ENCODE data around the gene FHOD3.
A peak's percentile ranks its signal among the peaks of the same experiment; 100 is the strongest.

FHOD3 gene

DNA sequence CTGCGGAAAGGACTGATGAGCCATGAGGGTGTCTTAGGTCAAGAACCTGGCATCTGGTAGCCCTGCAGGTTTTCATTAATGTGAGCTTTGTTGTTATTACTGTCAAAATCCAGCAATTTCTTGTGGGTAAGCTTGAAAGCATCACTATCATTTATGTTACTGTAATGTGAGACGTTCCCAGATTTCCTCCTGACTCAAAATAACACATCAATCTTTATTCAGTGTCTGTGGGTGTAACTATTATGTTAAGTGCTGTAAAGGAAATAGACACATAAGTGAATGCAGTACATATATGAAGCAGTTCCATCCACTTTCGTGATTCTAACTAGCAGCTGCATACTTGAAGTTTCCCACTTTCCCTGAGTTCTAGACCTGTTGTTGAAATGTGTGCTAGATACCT lies 89.8 kb downstream of the FHOD3 start:
- DNase-seq: no peak

DNA sequence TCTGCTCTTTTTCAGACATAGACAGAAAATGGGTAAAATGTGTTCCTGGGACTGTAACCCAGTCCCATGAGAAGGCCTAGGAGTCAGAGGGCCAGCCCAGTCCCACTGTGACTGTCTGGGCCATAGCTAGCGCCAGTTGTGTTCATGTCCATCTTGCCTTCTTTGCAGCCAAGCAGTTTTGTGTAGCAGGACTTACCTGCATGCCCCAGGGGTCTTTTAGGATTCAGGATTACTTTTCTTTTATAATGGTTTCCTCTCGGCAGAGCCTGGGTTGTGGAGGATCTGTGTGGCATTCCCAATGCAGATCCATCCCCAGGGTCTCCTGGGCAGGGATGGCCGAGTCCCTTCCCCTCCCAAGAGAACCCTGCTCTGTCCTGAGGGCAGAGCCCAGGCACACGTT lies 90.8 kb downstream of the FHOD3 start:
- DNase-seq: no peak

DNA sequence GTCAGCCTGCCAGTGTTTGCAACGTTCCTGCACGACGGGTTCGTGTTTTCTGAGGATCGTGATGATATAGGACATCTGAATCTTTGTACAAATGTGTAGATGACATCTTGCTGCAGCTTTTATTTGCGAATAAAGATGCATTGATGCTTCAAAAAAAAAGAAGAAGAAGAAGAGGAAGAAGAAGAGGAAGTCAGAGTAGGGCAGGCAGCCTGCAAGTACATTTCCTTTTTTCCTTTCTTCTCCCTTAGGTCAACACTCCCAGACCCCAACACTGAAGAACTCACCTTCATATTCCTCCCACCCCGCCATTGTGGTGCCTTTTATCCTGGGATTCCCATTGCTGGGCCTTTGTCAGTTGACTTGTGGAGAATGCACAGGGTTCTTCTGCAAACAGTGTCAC lies 91.5 kb downstream of the FHOD3 start:
- no peak for DNase-seq

DNA sequence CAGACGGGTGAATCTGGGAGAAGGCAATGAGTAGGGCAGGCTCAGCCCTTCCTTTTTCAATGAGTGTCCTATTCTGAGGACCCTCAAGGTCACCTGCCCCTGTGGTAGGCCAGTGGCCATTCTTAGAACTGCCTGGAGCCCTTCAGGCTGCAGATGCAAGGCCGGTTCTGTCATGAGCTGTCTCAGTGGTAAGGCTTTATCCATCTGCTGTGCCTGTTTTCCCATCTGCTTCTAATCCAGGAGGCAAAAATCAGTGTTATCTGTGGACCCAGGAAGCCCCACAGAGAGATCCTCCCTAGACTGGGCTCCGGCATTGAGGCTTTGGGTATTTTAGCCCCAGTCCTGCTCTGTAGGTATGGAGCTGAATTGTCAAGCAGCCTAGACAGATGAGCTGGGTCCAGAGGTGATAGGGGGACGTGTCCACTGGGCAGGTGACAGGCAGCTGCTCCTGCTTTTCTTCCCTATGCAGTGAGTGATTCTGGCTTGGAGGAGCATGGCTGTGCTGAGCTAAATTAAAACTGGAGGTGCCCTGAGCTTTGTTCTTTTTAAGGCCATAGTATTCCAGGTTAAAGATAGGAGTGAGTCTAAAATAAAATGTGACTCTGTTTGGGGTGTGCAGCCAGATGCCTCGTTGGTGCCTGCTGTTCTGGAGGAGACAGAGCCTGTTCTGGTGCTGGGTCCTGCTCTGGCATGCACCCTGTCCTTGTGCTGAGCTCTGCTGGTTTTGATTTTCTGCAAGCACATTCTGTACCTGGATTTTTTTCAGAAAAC lies 92.5 kb downstream of the FHOD3 start:
- DNase-seq: no peak

DNA sequence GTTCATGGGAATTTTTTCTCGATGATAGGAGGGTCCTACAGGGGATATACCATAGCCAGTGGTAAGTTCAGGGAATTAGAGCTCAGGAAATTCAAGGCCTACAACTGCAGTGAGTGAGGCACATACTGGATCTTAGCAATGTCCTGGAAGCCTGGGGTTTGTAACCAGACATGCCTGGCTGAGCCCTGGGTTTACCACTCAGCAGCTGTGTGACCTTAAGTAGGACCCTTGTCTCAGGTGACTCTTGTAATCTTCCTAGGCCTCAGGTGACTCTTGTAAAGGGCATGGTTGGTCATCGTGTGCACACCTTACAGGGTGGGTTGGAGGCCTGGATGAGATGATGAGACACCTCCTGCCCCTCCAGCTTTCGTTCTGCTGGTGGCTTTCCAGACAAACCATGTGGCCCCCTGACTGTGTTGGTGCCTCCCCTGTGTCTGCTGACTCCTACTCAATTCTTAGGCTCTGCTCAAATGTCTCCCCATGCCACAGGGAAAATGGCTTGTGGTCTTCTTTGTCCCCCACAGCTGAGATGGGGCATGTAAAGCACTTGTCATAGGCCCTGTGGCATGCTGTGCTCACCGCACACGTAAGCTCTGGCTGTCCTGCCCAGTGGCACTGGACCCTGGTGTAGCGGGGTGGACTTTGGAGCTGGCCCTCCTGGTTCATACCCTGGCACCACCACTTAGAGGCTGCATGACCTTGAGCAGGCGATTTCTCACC lies 94.1 kb downstream of the FHOD3 start:
- DNase-seq: no peak

DNA sequence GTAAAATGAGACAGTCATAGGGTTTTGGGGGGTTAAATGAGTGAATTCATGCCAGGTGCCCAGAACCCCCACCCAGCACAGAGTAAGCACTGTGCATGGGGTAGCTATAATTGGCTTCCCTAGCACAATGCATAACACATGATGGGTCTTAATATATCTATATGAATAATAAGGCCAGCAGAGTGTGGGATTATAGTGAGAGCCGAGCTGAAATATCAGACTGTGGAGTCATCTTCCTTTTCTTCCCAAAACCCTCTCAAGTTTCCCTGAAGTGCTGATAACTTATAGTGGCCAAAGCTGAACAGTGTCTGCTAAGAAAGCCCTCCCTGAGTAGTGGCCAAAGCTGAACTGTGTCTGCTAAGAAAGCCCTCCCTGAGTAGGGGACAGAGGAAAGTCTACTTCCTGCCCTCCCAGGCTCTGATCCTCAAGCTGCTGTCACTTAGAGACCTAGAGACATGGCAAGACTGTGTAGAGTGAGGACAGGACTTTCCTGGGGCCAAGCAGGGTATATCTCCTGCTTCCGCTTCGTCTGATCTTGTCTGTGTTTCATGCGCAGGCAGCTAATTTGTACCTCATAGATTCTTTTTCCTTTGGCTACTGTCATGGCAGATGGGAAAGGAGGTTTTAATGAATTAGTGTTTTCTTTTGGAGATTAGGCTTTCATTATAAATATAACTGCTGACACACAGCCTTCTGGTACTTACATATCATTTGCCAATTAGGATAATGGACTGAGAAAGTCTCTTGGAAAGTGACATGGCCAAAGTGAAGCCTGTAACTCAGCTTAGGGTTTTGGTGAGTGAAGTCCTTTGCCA lies 94.9 kb downstream of the FHOD3 start:
- DNase-seq: no peak

DNA sequence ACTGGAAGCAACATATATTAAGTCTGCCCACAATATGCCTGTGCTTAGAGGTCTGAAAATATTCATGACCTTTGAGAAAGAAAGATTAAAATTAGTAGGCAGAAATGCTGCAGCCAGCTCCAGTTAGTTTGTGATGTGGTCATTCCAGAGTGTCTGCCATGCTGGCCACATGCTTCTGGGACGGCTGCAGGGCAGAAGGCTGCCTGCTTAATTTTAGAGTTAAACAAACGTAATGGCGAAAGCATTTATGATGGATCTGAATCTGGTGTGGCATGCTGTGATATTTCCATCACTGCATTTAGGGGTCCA lies 95.4 kb downstream of the FHOD3 start:
- no peak for DNase-seq

DNA sequence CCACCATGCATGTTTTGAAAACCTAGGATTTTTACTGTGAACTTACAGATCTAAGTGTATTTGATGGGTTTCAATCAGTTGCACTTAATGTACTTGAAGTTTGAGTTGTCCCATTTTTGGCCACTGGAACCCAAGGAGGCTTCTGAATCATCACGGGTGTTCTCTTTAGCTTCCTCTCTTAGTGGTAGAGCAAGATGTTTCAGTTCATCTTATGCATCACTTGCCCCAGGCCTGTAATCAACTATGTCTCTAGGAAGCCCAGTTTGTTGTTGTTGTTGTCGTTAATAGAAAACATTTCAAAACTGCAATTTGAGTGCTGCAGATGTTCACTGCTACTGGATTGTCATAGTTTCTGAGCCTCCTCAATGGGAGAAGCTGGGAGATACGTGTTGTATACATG lies 97.0 kb downstream of the FHOD3 start:
- DNase-seq: no peak

DNA sequence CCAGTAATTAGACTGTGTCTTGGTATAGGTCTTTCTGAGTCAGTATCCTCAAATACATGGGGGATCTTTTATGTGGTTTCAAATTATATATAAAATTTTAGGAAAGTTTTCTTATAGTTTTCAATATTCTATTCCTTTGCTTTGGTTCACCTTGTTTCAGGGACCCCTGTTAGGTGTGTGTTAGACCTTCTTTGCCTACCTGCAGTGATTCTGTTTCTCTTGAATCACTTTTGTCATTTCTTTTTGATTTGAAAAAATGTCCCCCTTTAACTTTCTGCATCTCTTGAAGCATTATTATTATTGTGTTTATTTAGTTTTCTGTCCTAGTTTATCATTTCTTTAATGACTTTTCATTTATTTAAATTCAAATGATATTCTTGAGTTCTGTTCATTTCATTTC lies 98.7 kb downstream of the FHOD3 start:
- DNase-seq: no peak

DNA sequence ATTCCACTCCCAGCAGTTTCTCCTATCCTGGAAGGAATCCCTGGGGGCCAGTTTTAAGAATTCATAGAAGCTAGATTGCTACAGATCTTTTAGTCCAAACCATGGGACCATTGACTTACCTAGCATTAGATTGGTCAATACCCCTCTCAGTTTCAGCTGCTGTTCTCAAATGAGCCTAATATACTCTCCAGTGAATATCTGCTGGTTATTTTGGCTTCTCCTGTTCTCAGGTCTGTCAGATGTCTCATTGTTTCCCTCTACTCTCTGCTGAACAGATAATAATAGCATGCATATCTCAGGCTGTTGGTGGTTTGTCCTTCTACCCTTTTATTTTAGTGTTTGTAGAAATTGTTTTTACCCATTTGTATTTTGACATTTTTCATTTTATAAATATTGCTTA lies 99.5 kb downstream of the FHOD3 start:
- no peak for DNase-seq

DNA sequence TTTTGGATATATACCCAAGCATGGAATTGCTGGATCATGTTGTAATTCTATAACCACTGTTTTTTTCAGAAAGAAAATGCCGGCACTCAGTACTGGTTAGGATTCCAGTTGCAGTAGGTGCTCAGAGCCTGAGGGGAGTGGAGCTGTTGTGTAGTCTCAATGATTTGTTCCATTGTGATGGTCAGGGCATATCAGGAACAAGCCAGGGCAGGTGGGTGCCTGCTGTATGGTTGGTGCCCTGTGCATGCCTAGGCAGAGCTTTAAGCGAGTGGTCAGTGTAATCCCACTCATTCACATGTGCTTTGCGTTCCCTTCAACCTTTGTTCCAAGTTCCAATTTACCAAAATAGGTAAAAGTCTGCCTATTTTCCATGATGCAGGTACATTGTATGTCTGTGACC lies 100.9 kb downstream of the FHOD3 start:
- no peak for DNase-seq

DNA sequence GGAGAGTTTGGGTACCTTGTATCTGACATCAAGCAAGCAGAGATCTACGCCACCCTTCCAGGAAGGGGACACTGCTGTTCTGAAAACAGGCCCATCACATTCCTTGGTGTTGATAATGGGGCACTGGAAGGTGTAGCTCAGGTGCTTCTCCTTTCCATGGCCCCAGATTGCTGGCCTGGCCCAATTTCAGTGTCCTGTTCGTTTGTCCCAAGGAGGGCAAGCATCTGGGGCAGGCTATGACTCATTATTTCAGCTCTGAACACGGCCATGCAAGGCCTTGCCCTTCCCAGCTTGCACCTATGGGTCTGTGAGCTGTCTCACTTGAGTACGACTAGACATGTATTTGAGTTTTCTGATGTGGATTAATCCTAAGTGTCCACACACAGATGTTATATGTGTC lies 101.5 kb downstream of the FHOD3 start:
- no peak for DNase-seq

DNA sequence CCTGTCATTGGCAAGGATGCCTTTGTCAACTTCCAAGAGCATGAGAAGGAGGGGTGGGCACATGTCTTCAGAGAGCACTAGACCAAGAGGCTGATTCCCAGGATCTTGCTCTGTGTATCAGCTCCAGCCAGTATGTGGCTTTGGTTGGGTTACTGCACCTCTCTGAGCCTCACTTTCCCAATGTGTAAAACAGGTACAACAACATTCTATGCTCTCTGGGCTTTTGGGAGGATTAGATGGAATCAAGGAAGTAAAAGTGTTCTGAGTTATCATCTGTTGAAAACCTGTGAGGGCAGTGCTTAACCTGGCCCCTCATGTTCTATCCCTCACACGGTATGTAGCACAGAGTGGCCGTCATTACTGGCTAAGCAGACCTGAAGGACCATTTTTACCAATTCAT lies 103.9 kb downstream of the FHOD3 start:
- no peak for DNase-seq

DNA sequence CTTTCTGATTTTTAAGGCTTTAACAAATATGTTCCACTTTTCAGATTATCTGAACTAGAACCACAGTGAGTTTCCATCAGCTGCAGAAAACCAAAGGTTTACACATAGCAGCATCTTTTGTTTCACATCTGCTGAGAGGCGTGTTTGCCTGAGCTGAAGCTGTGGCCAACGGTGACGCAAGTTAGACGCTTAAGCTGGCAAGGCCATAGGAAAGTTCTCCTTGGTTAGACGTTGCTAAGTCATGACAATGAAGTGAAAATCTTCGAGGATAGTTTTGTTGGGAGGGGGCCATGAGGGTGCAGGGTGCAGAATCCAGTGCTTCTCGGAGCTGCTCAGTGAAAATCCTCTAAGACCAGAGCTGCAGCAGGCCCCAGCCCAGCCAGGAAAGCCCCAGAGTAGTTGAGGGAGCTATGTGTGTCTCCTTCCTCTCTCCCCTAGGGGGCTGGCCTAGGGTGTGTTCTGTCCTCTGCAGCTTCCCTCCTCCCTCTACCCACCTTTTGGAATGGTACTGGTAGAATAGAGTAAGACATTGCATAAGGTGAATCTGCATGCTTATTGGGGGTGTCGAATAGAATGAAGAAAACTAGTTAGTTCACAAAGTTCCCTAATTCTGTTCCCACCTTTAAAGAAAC lies 105.4 kb downstream of the FHOD3 start:
- no peak for DNase-seq

DNA sequence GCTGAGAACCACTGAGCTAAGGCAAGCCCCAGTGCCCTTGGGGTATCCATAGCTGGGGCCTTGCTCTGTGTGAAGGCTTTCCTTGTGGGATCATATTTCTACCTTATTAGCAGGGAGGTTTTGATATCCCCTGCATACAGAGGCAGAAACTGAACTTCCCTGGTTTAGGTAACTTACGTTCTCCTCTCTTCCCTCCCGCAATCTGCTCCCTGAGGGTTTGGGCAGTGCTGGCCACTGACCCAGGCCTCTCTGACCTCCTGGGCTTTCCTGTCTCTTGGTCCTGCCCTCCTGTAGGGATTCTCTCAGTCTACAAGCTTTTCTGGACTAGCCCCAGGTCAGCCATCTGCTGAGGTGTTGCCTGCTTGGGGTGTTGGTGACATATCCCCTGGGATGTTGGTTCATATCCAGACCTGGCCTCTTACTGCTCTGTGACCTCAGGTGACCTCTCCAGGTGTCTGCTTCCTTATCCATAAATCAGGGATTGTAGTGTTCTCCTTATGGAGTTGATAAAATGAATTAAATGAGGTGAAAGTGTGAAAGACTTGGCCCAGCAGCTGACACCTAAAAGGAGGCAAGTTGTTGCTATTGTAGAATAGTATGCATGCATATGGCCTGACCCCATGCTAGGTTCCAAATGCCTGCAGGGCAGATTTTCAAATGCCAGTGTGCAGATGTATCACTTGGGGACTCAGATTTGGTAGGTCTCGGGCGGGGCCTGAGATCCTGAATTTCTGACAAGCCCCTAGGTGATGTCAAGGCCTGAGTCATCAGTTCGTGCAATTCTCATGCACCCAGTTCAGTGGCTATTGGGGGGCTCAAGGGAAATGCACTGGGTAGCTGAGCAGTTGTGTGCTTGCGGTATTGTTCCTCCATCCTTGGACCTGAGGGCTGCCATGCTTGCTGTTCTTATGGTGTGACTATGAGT lies 106.6 kb downstream of the FHOD3 start:
- no peak for DNase-seq

DNA sequence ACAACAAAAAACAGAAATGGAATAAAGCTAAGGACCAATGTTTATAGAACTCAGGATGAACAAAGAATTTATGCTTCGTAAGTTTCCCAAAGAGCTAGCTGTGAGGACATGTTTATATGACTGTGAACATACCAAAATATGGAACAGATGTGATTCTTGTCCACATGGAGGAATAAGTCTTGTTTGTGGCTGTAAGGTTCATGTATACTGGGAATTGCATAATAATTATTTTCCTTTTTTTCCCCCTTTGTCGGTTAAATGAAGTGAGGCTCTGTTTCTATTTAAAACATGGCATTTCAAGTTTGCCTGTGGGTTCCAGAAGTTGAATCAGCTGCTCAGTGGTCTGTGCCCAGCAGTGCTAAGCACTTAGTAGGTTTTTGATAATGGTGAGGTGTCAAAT lies 108.1 kb downstream of the FHOD3 start:
- DNase-seq: no peak

DNA sequence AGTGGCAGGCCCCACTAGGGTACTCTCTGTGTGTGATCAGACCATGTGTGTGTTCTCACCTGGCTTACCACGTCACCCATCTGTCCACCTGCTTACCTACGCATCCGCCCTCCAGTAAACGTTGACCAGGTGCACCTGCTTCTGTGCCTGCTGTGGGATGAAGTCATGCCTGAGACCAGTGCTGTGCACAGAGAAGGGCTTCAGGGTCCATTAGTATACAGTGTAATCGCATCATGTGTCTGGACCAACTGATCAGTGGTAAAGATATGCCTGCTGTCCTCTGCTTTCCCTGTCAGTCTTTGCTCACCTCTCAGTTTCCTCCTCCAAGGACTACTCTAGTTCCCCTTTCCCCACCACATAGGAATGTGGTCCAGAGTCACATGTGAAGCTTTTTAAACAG lies 109.3 kb downstream of the FHOD3 start:
- peak; percentile 40 for DNase-seq

DNA sequence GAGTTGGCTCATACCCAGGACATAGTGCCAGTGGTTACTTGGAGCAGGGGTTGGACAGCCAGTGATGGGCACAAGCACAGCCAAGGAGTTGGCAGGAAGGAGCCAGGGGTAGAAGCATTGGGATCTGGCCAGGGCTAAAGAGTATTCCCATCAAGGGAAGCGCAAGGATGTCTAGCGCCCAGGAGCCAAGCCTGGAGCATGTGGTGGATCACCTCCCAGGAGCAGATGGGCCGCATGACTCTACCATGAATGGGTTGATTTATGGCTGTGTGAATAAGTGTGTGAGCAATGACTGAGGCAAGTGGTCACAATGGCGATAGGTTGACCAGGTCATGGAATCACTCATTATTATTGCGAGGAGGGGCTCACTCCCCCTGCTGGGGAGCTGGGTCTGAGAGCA lies 111.1 kb downstream of the FHOD3 start:
- no peak for DNase-seq

DNA sequence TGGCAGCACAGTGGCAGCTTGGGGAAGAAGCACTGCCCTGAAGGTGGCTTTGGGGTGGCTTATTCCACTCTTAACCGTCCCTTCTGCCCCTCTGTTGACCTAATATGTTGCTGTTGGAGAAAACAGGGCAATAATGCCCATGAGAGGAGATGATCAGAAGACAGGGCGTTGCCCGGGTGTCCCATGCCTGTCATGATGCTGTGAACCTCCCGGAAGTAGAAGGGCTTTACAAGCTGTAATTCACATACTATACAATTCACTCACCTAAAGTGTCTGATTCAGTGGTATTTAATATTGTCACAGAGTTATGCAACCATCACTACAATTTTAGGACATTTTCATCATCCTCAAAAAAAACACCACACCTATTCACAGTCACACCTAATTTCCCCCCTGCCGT lies 112.3 kb downstream of the FHOD3 start:
- DNase-seq: no peak

DNA sequence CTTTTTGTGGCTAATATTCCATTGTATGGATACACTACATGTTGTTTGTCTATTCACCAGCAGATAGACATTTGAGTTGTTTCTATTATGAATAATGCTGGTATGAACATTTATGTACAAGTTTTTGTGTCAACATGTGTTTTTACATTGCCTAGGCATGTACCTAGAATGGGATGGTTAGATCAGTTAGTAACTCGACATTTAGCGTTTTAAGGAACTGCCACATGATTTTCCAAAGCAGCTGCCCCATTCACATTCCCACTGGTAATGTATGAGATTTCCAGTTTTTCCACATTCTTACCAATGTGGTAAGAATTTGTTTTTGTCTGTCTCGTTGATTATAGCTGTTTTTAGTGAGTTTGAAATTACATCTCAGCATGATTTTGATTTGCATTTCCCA lies 112.8 kb downstream of the FHOD3 start:
- no peak for DNase-seq

DNA sequence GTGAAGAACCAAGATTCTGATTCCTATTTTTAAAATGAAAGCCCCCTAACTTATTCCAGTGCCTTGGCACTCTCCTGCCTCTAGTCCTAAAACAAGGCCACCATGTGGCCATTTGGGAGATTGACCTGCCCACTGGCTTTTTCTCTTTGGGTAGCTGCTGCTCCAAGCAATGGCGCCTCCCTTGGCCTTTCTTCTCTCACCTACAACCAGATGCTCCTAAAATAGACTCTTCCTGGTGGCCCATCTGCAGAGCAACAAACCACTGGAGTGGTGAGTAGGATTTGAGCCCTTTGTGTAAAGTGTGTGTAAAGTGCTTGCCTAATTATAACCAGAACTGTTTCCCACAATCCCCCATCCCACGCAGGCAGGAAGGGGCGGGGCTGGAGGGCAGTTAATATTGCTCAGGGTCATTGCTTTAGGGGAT lies 114.2 kb downstream of the FHOD3 start:
- no peak for DNase-seq

DNA sequence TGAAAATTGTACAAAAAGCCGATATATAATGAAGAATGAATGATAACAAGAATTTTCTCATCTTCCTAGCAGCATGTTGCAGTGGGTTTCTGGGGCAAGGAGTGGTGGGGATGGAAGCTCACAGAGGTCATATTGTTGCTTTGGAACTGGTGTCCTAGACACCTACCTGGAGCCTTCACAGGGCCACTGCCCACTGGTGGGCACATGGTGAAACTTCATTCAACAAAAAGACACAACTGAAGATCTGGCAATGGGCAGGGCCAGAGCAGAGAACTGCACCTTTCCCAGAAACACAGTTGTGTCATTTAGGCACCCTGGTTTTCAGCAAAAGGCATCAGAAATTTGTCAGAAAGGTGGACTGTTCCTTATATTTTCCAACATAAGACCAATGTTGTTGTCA lies 115.3 kb downstream of the FHOD3 start:
- no peak for DNase-seq

DNA sequence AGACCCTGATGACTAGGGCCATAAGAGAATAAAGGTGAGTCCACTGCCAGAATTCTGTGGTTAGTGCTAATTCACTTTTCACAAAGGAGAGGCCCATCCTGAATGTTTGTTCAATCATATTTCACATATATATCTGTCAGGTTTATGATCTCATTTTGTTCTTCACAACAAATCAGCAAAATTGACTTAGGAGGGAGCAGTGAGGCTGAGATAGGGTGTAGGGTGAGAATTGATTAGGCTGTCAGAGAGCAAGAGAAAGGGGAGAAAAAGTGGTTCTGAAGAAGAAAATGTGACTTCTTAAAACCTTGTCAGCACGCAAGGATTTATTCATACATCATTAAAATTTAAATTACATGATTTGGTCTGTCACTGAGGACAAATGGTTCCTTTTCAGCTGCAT lies 117.7 kb downstream of the FHOD3 start:
- no peak for DNase-seq

Measured in NCI-H1092 treated with DMSO at 0.1 percent for 48 hours (cell line).